HG02642 (cell line): ENCODE data around the gene SELENOO.

Experiments used
- ATAC-seq: cut with Tn5 transposase; IDR thresholded peaks from one replicate; pipeline ENCODE4 v1.9.1; 2021; ENCODE audit warnings: mild to moderate bottlenecking; ENCODE audit not compliant: unreplicated experiment, poor library complexity

Gene SELENOO

GRCh38 chr22:50261615-50262459, 61.0 kb downstream of the SELENOO start, which contains the start of gene MAPK12:
TSS of gene MAPK12 (minus strand) at chr22:50261683. CDS start at chr22:50261509, 174 bp downstream.
- no peak for ATAC-seq

GRCh38 chr22:50262460-50262911, 61.7 kb downstream of the SELENOO start:
- no peak for ATAC-seq

GRCh38 chr22:50262973-50263617, 62.3 kb downstream of the SELENOO start:
- ATAC-seq = no peak

- ATAC-seq = no peak
Observed at GRCh38 chr22:50264104-50264745, 63.4 kb downstream of the SELENOO start.

- no peak for ATAC-seq
Observed at GRCh38 chr22:50264946-50265669, 64.3 kb downstream of the SELENOO start.

- no peak for ATAC-seq
Observed at GRCh38 chr22:50266994-50267393, 66.2 kb downstream of the SELENOO start.
